ENCODE data around the gene NR1D1.
"Not testable (repeated sequence)": the region's sequence is repeated elsewhere in the genome, so short reads cannot be mapped to it uniquely, and the experiment has no call there.

The NR1D1 gene
- total RNA-seq: 31.6 to 54.9 reads per million in 2 donors

GRCh38 chr17:40100419-40100668 lies at the start of gene NR1D1:
Gene NR1D1, minus strand, starts transcription at chr17:40100589. Its CDS starts 495 bp downstream, at chr17:40100094.
- DNase-seq: no peak

DNA sequence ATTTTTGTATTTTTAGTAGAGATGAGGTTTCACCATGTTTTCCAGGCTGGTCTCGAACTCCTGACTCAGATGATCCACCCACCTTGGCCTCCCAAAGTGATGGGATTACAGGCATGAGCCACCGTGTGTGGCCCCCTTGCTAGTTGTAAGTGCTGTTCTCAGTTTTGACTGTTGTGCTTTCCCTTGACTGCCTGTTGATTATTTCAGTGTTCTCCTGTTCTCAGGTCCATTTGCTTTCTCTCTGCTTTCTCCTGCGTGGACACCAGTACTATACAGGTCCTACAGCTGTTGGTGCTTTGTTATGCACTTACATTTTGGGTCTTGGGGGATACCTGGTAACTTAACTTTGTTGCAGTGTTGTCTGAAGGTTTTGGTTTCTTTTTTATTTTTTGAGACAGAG lies 48.1 kb upstream of the NR1D1 start:
- DNase-seq: no peak

DNA sequence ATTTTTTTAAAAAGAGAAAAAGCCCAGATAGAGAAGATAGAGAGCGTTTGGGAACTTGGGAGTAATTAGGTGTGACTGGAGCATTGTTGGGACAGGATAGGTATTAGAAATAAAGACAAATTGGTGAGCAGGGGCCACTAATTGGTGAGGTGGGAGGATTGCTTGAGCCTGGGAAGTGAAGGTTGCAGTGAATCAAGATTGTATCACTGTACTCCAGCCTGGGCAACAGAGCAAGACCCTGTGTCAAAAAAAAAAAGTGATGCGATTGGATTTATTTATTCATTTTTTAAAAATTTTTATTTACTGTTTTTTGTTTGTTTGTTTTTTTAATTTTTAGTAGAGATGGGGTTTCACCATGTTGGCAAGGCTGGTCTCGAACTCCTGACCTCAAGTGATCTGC lies 45.1 kb upstream of the NR1D1 start:
- no peak for DNase-seq

GRCh38 chr17:40143166-40143565 lies 42.8 kb upstream of the NR1D1 start:
- not testable (repeated sequence) for DNase-seq

DNA sequence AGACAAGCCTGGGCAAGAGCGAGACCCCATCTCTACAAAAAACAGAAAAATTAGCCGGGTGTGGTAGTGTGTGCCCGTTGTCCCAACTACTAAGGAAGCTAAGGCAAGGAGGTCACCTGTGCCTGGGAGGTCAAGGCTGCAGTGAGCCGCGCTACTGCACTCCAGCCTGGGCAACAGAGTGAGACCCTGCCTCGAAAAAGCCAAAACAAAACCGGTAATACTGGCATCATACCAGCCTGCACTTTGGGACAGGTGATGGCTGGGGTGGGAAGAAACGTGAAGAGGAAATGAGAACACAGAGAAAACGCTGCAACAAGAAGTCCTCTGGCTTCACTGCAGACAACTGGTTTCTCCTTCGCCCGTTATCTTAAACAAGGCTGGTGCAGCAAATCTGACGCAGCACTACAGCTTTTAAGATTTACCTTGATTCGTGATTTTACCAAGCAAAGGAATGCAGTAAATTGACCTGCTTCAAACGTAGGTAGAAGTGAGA lies 39.2 kb upstream of the NR1D1 start:
- no peak for DNase-seq

- DNase-seq: no peak
Observed at GRCh38 chr17:40135817-40136216, 35.4 kb upstream of the NR1D1 start.

- no peak for DNase-seq
Observed at GRCh38 chr17:40134184-40134583, 33.8 kb upstream of the NR1D1 start.

- no peak for DNase-seq
Observed at GRCh38 chr17:40130352-40131042, 30.1 kb upstream of the NR1D1 start.

DNA sequence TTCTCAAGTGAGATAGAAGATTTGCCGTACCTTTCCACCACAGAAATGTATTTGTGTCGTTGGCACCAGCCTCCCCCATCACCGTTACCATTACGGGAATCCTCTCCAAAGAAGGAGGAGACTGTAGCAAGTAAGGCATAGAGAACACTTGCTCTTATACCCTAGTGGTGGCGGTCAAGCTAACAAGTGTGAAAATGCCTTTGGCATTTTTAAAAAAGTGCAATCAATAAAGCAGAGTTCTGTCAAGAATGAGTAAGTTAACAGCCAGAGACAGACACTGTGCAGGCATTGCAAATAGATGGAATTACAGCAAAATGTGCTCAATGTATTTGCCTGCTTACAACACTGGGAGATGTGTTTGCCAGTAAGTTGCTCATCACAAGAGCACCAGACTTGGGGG lies 29.1 kb upstream of the NR1D1 start:
- DNase-seq: no peak

- peak in 1 of 5 experiments; percentile 36 for DNase-seq
Observed at GRCh38 chr17:40124279-40125141, 24.1 kb upstream of the NR1D1 start.

GRCh38 chr17:40123811-40124114 lies 23.4 kb upstream of the NR1D1 start:
- DNase-seq: no peak

DNA sequence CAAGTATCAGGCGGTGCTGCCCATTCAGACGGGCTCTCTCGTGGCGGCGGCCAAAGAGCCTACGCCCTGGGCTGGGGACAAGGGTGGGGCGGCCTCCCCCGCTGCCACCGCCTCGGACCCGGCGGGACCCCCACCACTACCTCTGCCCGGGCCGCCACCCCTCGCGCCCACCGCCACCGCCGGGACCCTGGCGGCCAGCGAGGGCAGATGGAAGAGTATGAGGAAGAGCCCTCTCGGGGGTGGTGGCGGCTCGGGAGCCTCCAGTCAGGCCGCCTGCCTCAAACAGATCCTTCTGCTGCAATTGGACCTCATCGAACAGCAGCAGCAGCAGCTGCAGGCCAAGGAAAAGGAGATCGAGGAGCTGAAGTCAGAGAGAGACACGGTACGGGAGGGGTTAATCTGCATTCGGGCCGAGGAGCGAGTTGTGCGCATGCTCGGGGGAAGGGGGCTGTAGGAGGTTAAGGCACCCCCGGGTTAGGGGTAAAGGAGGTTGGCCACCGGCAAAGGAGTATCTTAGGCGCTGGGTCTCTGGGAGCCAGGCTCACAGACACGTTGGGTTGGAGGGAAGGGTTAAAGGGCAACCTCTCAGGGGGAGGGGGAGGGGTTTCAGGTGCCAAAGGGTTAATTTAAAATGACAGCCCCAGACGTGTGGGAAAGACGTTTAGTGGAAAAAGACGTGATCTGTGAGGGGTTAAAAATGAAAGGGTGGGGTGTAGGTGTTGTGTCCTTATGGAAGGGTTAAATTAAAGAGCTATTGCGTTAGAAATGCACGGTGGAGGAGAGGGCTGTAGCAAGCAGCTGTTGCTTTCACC lies 22.8 kb upstream of the NR1D1 start:
- peak; percentile 27 to 76 (median 46) for DNase-seq

- peak in 2 of 5 experiments; percentile 12 to 39 for DNase-seq
Observed at GRCh38 chr17:40122136-40122998, 22.0 kb upstream of the NR1D1 start.

GRCh38 chr17:40121181-40122135 lies 21.1 kb upstream of the NR1D1 start, which contains the start of gene MSL1:
Gene MSL1, plus strand, starts transcription at chr17:40121971. Its CDS starts 642 bp downstream, at chr17:40122613.
- DNase-seq: peak; percentile 78 to 85 (median 82)

DNA sequence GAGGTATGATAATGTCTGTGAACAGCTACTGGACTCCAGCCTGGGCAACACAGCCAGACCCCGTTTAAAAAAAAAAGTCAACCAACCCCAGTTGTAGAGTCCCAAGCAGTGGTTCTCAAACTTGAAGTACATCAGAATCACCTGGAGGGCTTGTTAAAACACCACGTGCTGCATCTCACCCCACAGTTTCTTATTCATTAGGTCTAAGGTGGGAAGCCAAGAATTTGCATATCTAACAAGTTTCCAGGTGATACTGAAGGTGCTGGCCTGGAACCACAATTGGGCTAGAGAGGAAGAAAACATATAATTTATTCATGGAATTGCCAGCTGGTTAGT lies 14.7 kb upstream of the NR1D1 start:
- DNase-seq: no peak

DNA sequence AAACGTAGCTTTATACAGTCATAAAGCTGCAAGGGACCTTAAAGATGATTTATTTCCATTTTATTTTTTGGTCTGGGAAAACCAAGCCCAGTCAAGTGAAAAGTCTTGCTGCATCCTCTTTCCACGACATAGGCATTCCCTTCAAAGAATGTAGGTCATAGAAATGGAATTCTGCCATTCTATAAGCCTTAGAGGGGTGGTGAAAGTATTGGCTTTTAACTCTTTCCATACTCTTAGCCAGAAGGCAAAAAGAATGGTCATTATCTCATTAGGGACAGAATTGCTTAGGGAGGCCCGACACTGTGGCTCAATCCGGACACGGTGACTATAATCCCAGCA lies 13.5 kb upstream of the NR1D1 start:
- no peak for DNase-seq

DNA sequence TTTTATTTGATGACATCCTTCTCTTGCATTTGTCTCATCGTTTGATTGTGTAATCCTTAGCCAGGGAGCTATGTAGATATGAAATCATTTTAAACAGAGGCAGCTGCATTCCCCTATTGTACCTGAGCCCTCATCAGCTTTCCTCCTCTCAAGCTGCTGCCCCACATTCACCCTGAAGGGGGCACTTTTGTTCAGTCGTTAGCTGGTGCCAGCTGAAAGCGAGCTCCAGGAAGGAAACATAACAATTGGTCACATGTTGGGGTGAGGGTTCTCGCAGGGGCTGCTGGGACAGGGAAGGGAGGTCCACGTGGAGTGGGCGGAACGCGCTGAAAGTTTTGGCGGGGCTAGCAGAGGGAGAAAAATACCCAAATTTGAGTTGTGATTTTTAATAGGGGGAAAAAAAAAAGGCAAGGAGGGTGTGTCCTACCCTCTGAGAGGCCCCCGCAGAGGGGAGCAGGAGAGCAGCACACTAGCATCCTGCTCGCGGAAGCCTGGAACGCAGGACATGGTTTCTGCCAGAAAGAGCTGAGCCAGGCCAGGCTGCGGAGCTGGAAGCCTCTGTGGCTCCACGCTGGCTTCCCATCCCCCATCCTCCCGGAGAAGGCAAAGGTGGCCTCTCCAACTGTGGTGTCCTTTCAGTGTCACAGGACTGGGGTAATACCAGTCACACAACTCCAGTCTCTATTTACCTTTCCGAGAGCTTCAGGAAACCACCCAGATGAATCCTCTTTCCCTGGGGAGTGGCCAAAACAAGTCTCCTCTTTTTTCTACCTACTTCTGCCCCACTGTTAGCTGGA lies 12.9 kb upstream of the NR1D1 start:
- peak; percentile 67 to 95 (median 88) for DNase-seq

DNA sequence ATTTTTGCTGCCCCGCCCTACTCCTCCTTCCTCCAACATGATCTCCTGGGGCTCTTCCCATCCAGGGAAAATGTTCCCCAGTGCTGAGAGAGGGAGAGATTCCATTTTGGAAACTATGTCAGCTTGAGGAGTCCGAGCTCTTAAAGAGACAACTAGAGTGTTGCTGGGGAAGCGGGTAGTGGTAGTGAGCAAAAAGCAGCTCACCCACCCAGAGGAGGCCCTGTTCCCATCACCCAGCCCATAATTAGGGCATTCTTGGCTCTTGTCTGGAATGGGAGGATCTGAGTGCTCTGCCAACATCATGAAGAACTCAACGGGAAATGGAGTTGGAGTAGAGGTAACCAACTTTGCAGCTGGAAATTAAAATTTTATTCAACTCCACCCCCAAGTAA lies 12.3 kb upstream of the NR1D1 start:
- DNase-seq: no peak

DNA sequence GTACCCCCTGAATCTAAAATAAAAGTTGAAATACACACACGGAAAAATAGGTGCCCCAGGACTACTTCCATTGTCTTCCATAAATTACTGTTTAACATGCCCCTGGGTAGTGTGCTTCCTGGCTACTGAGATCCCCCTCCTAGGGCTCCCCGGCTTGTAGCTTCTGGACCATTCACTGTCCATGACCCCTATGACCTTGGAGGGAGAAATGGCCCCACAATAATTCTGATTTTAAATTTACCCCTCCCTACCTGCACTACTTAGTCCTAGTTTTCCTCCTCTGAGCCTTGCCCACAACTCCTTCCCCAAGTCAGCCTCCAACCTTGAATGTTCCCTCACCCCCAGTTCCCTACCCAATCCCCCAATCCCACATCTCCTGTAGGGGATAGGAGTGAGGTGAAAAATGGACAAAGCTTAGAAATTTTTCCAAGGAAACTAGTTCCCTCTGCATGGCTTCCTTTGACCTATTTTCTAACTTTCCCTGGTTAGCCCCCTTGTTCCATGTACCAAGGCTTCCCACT lies 11.9 kb upstream of the NR1D1 start:
- DNase-seq: no peak
